Testis (tissue), 2 donors: Measurements from ENCODE around the gene PPM1M.

ENCODE experiments used
- POLR2A ChIP-seq: fragments of 450-650 bp; IDR thresholded peaks from one replicate; pipeline ENCODE4 v1.6.1; 2017; ENCODE audit warnings: antibody characterized with exemption, mild to moderate bottlenecking, moderate library complexity
- TF ChIP-seq, protein P1 (sequence below), 3 experiments: fragments of 450-650 bp in 2 of 3; fragments of 200-600 bp in 1 of 3; sonication (generic) in 1 of 3; IDR thresholded peaks; one replicate each; pipeline ENCODE4 v1.5.1; 2016 to 2019; ENCODE audit warnings: antibody characterized with exemption in 3 of 3, mild to moderate bottlenecking in 2 of 3, moderate library complexity in 1 of 3

DNA sequence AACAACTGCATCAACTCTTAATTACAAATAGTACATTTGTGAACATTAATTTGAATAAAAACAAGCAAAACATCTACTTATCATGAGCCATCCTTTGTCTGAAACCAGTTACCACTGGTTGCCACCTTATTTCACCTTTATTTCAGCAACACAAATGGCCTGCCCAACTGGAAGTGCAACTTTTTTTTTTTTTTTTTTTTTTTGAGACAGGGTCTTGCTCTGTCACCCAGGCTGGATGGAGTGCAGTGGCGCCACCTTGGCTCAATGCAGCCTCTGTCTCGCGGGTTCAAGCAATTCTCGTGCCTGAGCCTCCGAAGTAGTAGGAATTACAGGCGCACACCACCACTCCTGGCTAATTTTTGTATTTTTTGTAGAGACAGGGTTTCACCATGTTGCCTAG is 19.8 kb downstream of the PPM1M start:
- TF ChIP-seq, protein P1, sequence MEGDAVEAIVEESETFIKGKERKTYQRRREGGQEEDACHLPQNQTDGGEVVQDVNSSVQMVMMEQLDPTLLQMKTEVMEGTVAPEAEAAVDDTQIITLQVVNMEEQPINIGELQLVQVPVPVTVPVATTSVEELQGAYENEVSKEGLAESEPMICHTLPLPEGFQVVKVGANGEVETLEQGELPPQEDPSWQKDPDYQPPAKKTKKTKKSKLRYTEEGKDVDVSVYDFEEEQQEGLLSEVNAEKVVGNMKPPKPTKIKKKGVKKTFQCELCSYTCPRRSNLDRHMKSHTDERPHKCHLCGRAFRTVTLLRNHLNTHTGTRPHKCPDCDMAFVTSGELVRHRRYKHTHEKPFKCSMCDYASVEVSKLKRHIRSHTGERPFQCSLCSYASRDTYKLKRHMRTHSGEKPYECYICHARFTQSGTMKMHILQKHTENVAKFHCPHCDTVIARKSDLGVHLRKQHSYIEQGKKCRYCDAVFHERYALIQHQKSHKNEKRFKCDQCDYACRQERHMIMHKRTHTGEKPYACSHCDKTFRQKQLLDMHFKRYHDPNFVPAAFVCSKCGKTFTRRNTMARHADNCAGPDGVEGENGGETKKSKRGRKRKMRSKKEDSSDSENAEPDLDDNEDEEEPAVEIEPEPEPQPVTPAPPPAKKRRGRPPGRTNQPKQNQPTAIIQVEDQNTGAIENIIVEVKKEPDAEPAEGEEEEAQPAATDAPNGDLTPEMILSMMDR (IDR thresholded peaks at IDR 0.05), result no peak
- no peak for TF ChIP-seq POLR2A
